HG03520 (cell line): Measurements from ENCODE around the gene COLGALT1.

ENCODE experiments used
- ATAC-seq: cut with Tn5 transposase; IDR thresholded peaks from one replicate; pipeline ENCODE4 v1.9.1; 2021; ENCODE audit warnings: mild to moderate bottlenecking, moderate library complexity; ENCODE audit not compliant: unreplicated experiment

The COLGALT1 gene

GRCh38 chr19:17617807-17618192 is 62.4 kb downstream of the COLGALT1 start:
- no peak for ATAC-seq

DNA sequence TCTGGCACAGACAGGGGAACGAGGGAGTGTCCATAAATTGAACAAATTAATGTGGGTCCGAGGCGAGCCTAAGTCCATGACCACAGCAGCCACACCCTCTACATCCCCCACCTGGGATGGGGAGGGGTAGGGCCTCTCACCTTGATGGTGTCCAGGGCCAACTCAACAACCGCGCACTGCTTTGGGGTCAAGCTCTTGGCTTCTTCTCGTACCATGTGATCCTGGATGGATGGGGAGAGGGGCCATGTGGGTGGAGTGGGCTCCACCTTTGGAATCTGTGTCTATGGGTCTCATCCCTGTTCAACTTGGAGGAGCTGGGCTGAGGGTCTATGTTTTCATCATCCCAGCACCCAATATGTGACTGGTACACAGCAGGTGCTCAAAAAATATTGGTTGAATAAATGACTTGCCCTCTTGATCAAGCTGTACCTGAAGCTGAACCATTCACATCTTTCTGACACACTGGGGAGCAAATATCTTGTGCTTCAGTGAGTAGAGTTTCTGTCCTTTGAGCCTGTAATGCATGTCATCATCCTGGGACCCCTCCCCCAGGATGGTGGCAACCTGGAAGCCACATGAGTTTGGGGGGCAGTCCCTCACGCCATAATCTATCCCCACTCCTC is 62.9 kb downstream of the COLGALT1 start:
- no peak for ATAC-seq

DNA sequence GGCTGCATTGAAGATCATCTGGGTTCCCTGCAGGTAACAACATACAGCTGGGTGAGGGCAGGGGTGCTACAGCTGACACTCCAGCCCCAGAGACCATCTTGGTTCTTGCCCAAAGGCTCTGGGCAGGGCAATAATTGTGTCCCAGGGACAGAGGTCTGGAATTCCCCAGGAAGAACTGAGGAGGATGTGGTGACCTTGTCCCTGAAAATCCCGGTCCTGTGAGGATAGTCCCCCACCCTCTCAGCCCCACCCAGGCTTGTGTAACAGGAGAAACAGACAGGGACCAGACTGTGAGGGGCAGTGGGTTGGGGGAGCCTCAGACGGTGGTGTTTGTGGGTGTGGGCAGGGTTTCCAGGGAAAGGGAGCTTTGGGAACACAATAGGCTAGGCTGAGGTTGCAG is 63.5 kb downstream of the COLGALT1 start:
- ATAC-seq: no peak

DNA sequence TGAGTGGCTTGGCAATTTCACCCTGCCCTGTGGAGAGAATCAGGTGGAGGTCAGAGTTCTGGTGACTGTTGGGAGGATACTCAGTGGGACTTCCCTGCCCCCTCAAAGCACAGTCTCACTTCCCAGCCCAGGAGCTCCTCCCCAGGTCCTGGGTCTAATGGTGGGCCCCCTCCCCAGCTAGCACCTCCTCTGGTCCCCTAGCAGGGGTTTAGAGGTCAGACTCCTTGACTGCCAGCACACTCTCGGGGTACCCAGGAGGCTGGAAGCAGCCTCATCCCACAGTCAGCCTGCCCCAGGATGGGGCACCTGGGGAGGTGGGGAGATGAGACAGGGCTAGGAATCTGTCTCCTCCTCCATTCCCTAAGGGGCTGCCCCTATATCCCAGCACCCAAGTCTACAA is 65.2 kb downstream of the COLGALT1 start:
- no peak for ATAC-seq

DNA sequence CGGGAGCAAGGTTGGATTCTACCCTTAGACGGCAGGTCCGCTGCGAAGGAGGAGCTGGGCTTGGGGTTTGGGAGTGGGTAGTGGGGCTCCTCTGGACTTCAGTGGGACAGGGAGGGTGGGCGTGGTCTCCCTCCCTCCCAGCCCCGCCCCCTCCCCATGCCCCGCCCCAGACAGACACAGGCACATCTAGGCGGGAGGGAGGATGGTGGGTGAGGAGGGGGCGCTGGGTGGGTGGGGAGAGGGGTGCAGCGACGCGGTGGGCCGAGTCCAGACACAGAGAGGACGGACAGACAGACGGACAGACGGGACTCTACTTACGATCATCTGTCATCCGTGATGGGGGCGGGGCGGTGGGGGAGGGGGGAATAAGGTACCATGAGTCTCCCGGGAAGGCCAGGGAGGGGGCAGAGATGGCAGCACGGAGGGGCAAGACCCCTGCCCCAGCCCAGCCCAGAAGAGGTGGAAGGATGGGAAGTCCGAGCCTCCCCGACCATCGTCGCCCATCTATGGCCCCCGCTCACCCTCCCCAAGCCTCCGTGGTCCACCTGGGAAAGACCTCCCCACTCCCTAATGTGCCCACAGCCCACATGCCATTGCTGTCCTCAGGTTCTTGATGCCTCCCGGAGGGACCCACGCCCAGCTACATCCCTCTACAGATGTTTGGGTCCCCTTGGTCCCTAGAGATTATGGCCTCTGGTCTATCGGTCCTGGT is 67.9 kb downstream of the COLGALT1 start:
- ATAC-seq: no peak

DNA sequence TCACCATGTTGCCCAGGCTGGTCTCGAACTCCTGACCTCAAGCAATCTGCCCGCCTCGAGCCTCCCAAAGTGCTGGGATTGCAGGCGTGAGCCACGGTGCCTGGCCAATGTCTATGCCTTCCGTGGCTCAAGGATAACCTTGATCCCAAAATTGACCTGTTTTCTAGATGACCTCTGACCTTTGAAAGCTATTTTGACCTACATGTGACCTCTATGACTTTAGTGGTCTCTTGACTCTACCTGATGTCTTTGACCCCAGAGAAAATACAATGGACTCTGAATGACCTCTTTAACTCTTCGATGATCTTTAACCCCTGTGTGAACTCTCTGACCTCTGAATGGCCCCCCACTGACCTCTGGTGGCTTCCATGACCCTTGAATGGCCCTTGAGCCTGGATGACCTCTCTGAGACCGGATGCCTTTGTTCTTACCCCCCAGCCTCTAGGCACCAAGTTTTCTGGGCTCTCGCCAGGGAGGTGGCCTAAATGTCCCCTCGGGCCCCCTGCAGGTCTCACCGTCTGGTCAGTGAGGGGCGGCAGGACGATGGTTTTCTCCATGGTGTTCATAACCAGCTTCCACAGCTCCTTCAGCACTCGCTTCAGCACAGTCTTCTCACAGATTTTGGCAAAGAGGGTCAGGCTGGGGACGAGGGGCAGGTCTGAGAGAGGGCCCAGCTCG is 69.0 kb downstream of the COLGALT1 start:
- ATAC-seq: no peak

DNA sequence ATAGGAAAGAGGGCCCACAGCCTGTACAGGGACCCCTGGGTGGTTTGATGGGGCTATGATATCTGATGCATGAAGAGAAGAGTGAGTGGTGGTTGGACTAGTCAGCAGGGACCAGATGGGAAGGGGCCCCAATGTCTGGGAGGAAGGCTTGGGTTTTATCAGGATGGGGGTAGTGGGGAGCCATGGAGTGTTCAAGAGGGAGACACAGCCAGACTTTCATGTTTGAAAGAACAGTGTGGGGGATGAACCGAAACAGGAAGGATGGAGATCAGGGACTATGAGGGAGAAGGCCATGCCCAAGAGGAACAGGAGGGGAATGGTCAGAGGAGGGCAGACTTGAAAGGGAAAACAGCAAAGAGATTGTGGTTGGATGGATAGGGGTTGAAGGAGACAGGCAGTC is 69.6 kb downstream of the COLGALT1 start:
- ATAC-seq: no peak

DNA sequence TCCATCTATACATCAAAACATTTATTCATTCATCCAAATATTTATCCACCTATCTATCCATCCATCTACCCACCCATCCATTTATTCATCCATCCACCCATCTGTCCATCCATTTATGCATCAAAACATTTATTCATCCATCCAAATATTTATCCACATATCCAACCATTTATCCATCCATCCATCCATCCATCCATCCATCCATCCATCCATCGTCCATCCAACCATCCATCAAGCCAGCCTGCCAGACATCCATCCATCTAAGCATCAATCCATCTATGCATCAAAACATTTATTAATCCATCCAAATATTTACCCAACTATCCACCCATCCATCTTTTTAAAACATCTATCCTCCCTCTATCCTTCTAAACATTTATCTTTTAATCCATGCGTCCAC is 70.5 kb downstream of the COLGALT1 start:
- no peak for ATAC-seq

DNA sequence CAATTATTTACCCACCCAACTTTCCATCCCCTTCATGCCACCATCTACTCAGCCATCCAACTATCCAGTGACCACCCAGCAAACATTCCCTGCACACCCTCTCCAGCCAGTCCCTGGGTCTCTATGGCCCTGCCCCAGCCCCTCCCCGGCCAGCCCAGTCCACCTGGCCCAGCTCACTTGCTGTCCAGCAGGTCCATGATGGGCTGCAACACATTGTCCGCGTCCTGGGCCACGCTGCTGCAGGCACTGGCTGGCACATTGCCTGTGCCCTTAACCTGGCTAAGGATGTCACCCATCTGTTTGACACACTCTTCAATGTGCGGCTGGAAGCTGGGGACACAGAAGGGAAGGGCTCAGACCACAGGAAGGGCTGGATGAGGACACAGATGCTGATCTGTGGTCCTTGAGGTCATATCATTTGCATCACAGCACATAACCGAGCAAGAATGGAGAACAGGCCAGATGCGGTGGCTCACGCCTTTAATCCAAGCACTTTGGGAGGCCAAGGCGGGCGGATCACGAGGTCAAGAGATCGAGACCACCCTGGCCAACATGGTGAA is 71.1 kb downstream of the COLGALT1 start:
- no peak for ATAC-seq

DNA sequence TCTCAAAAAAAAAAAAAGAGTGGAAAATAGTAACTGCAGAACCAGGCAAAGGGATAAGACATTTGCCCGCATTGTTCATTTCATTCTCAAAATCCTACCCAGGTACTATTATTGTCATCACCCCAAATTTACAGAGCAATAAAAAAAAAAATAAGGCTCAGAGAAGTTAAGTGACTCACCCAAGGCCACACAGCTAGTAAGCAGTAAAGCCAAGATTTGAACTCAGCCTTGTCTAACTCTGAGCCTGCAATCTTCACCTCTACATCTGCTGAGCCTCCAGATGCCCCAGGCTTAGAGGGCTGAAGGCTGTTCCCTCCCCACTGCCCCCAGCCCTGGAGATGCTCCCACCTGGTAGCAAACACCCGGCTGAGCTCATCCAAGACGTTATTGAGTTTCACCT is 71.7 kb downstream of the COLGALT1 start:
- ATAC-seq: no peak

- no peak for ATAC-seq
Measured at GRCh38 chr19:17627921-17628320, 72.5 kb downstream of the COLGALT1 start.

- ATAC-seq: no peak
Measured at GRCh38 chr19:17629760-17630159, 74.3 kb downstream of the COLGALT1 start.

GRCh38 chr19:17632577-17632976 is 77.1 kb downstream of the COLGALT1 start:
- no peak for ATAC-seq
